GM21723 (cell line): ENCODE results near the gene NBEA.

ENCODE experiments used
- ATAC-seq: cut with Tn5 transposase; IDR thresholded peaks from one replicate; pipeline ENCODE4 v1.9.1; 2021; ENCODE audit warnings: mild to moderate bottlenecking, moderate library complexity; ENCODE audit not compliant: unreplicated experiment

The NBEA gene

GRCh38 chr13:35694549-35695447 lies 752.7 kb downstream of the NBEA start:
- no peak for ATAC-seq

- no peak for ATAC-seq
These were observed 753.3 kb downstream of the NBEA start for GRCh38 chr13:35695448-35695770.

- no peak for ATAC-seq
These were observed 755.2 kb downstream of the NBEA start for GRCh38 chr13:35697186-35697730.

GRCh38 chr13:35698911-35699576 lies 757.0 kb downstream of the NBEA start:
- ATAC-seq: no peak

- no peak for ATAC-seq
These were observed 757.9 kb downstream of the NBEA start for GRCh38 chr13:35699825-35700510.

GRCh38 chr13:35700671-35701070 lies 758.6 kb downstream of the NBEA start:
- no peak for ATAC-seq

GRCh38 chr13:35702316-35702715 lies 760.2 kb downstream of the NBEA start:
- ATAC-seq: no peak

GRCh38 chr13:35703061-35703460 lies 761.0 kb downstream of the NBEA start:
- no peak for ATAC-seq

- ATAC-seq: no peak
These were observed 762.3 kb downstream of the NBEA start for GRCh38 chr13:35704331-35704730.

GRCh38 chr13:35706281-35706680 lies 764.2 kb downstream of the NBEA start:
- ATAC-seq: no peak

GRCh38 chr13:35706721-35707120 lies 764.7 kb downstream of the NBEA start:
- ATAC-seq: no peak

- ATAC-seq: no peak
These were observed 769.8 kb downstream of the NBEA start for GRCh38 chr13:35711909-35712308.

GRCh38 chr13:35712907-35713761 lies 771.1 kb downstream of the NBEA start:
- no peak for ATAC-seq

GRCh38 chr13:35714121-35714520 lies 772.1 kb downstream of the NBEA start:
- no peak for ATAC-seq

- ATAC-seq: no peak
These were observed 772.7 kb downstream of the NBEA start for GRCh38 chr13:35714588-35715377.

GRCh38 chr13:35716186-35716585 lies 774.1 kb downstream of the NBEA start:
- ATAC-seq: no peak

- ATAC-seq: no peak
These were observed 774.7 kb downstream of the NBEA start for GRCh38 chr13:35716729-35717128.

GRCh38 chr13:35718084-35718483 lies 776.0 kb downstream of the NBEA start:
- no peak for ATAC-seq

- no peak for ATAC-seq
These were observed 778.2 kb downstream of the NBEA start for GRCh38 chr13:35720290-35720689.
